Osteoblast (primary cell): ENCODE measurements around the gene HCAR1. TPM values are rescaled to one million over a fixed set of nuclear protein-coding genes. Genes with fewer than 3 reads are reported as not detected.

ENCODE experiments used
- DNase-seq: peaks from one replicate; pipeline ENCODE4 v3.0.0; 2011; ENCODE audit warnings: low spot score, mixed read lengths; ENCODE audit not compliant: insufficient read length; ENCODE audit errors: missing footprints
- H2AFZ ChIP-seq: 2 replicates; pipeline ENCODE4 v1.6.0; 2011; ENCODE audit warnings: mild to moderate bottlenecking, low read length
- H3K27ac ChIP-seq: 2 replicates; pipeline ENCODE4 v1.5.1; 2011; ENCODE audit warnings: mild to moderate bottlenecking, low read depth, low read length, moderate library complexity
- H3K27me3 ChIP-seq: 2 replicates; pipeline ENCODE4 v1.6.0; 2012; ENCODE audit warnings: mild to moderate bottlenecking, control low read depth, inconsistent platforms, low read length, moderate library complexity; ENCODE audit not compliant: insufficient read depth
- H3K36me3 ChIP-seq: 2 replicates; pipeline ENCODE4 v1.5.1; 2011; ENCODE audit warnings: mild to moderate bottlenecking, low read length, control low read depth, moderate library complexity; ENCODE audit not compliant: insufficient read depth
- H3K4me1 ChIP-seq: 2 replicates; pipeline ENCODE4 v1.5.1; 2011; ENCODE audit warnings: mild to moderate bottlenecking, low read length, control low read depth, moderate library complexity; ENCODE audit not compliant: insufficient read depth
- H3K4me2 ChIP-seq: 2 replicates; pipeline ENCODE4 v1.6.0; 2011; ENCODE audit warnings: mild to moderate bottlenecking, low read length; ENCODE audit not compliant: insufficient read depth
- H3K4me3 ChIP-seq: fragments of 200-600 bp; sonication (generic); 3 replicates; pipeline ENCODE4 v1.5.1; 2012; ENCODE audit warnings: mild to moderate bottlenecking, low read length, inconsistent platforms; ENCODE audit not compliant: insufficient read depth
- H3K79me2 ChIP-seq: 2 replicates; pipeline ENCODE4 v1.6.0; 2012; ENCODE audit warnings: mild to moderate bottlenecking, low read length, control low read depth, inconsistent platforms; ENCODE audit not compliant: insufficient read depth
- H3K9me3 ChIP-seq: 2 replicates; pipeline ENCODE4 v1.5.1; 2011; ENCODE audit warnings: low read depth, low read length, control low read depth
- H4K20me1 ChIP-seq: 2 replicates; pipeline ENCODE4 v1.6.0; 2012; ENCODE audit warnings: mild to moderate bottlenecking, low read length, control low read depth; ENCODE audit not compliant: insufficient read depth
- CTCF ChIP-seq: IDR thresholded peaks from 2 replicates; pipeline ENCODE4 v1.5.1; 2011; ENCODE audit warnings: mild to moderate bottlenecking, low read depth, low read length, moderate library complexity; ENCODE audit errors: extremely low read depth
- total RNA-seq: library from RNA; depleted of rRNA; stranded (reverse); fragments of >200 nt; gene quantifications from 2 replicates; pipeline ENCODE4 v1.2.3, GENCODE V29; 2012

HCAR1 gene
- total RNA-seq, 1 donor: 1.1 TPM

- Histone ChIP-seq H3K4me2 (no peak overlapping the region), H3K27me3 (no peaks in the 10 kb centered on the region), H2AFZ (no peak overlapping the region), H3K36me3 (no peaks in the 10 kb centered on the region), H3K9me3 (no peaks in the 10 kb centered on the region), H4K20me1 (no peaks in the 10 kb centered on the region), H3K27ac (no peak overlapping the region), H3K4me1 (no peaks in the 10 kb centered on the region), H3K4me3 (no peak overlapping the region), H3K79me2 (no peaks in the 10 kb centered on the region)
- no peak for TF ChIP-seq CTCF
- no peak for DNase-seq
Measured at GRCh38 chr12:122747224-122748135, 16.8 kb upstream of the HCAR1 start.

GRCh38 chr12:122743895-122744525 lies 13.4 kb upstream of the HCAR1 start:
- H3K9me3 ChIP-seq: no peaks in the 10 kb centered on the region
- H4K20me1 ChIP-seq: no peaks in the 10 kb centered on the region
- no peak for DNase-seq
- no peak overlapping the region for H3K4me3 ChIP-seq
- H3K4me1 ChIP-seq: no peaks in the 10 kb centered on the region
- no peak overlapping the region for H3K27ac ChIP-seq
- no peaks in the 10 kb centered on the region for H3K27me3 ChIP-seq
- no peak overlapping the region for H3K4me2 ChIP-seq
- TF ChIP-seq CTCF: no peak
- no peaks in the 10 kb centered on the region for H3K79me2 ChIP-seq
- H3K36me3 ChIP-seq: no peaks in the 10 kb centered on the region
- H2AFZ ChIP-seq: no peak overlapping the region

- H3K9me3 ChIP-seq: no peaks in the 10 kb centered on the region
- no peaks in the 10 kb centered on the region for H3K79me2 ChIP-seq
- H3K4me3 ChIP-seq: no peak overlapping the region
- H3K4me1 ChIP-seq: no peaks in the 10 kb centered on the region
- H2AFZ ChIP-seq: no peak overlapping the region
- no peaks in the 10 kb centered on the region for H4K20me1 ChIP-seq
- no peaks in the 10 kb centered on the region for H3K27me3 ChIP-seq
- H3K4me2 ChIP-seq: no peak overlapping the region
- DNase-seq: no peak
- H3K36me3 ChIP-seq: no peaks in the 10 kb centered on the region
- no peak overlapping the region for H3K27ac ChIP-seq
- no peak for TF ChIP-seq CTCF
Measured at GRCh38 chr12:122740351-122740750, 9.7 kb upstream of the HCAR1 start.

- Histone ChIP-seq H4K20me1 (no peaks in the 10 kb centered on the region), H3K9me3 (no peaks in the 10 kb centered on the region), H3K27ac (no peak overlapping the region), H3K79me2 (no peaks in the 10 kb centered on the region), H3K4me2 (no peak overlapping the region), H3K4me3 (no peak overlapping the region), H2AFZ (no peak overlapping the region), H3K27me3 (no peaks in the 10 kb centered on the region), H3K36me3 (no peaks in the 10 kb centered on the region), H3K4me1 (no peaks in the 10 kb centered on the region)
- no peak for DNase-seq
- TF ChIP-seq CTCF: no peak
Measured at GRCh38 chr12:122738571-122738970, 7.9 kb upstream of the HCAR1 start.
